Middle frontal gyrus (tissue), 1 donor: ENCODE measurements around the gene SPOCK2.
"Not testable (repeated sequence)": the region's sequence is repeated elsewhere in the genome, so short reads cannot be mapped to it uniquely, and the experiment has no call there.

Experiments used
- DNase-seq: peaks from one replicate; pipeline ENCODE4 v3.0.0-alpha.2; 2015; ENCODE audit warnings: low spot score; ENCODE audit errors: extremely low spot score

The SPOCK2 gene

GRCh38 chr10:72087969-72088888, at the start of gene SPOCK2:
Gene SPOCK2 (minus strand): TSS chr10:72088551. CDS start chr10:72088328, 223 bp downstream.
- DNase-seq: no peak

GRCh38 chr10:72137583-72137982, 49.2 kb upstream of the SPOCK2 start:
- no peak for DNase-seq

- not testable (repeated sequence) for DNase-seq
These were observed 47.9 kb upstream of the SPOCK2 start for GRCh38 chr10:72136225-72136624.

GRCh38 chr10:72134785-72135767, 46.7 kb upstream of the SPOCK2 start:
- DNase-seq: no peak

DNA sequence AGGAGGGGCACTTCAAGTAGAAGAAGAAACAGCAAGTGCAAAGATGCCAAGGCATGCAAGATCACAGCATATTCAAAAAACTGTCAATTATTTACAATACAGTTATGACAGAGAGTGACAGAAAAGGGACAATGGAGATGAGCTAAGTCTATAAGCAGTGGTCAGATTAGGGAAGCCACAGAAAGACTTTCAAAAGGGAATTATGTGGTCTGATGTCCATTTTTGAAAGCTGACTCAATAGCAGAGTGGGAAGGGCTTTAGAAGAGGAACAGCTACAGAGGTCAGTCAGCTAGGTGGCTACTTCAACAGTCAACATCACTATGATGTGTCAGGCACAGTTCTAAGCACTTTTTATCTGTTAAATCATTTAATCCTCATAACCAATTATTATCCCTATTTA, 45.2 kb upstream of the SPOCK2 start:
- DNase-seq: no peak

- no peak for DNase-seq
These were observed 44.5 kb upstream of the SPOCK2 start for GRCh38 chr10:72132854-72133253.

DNA sequence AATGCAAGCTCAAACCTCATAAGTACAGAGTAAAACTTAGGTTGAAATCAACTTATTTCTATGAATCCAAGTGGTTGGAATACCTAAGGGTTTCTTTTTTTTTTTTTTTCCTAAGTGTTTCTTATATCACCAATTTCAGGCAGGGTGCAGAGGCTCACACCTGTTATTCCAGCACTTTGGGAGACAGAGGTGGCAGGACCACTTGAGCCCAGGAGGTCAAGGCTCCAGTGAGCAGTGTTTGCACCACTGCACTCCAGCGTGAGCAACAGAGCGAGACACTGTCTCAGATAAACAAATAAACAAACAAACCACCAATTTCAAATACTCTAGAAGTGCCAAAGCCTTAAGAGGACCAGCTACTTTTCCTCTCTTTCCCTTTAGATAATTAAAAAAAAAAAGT, 39.2 kb upstream of the SPOCK2 start:
- DNase-seq: no peak

DNA sequence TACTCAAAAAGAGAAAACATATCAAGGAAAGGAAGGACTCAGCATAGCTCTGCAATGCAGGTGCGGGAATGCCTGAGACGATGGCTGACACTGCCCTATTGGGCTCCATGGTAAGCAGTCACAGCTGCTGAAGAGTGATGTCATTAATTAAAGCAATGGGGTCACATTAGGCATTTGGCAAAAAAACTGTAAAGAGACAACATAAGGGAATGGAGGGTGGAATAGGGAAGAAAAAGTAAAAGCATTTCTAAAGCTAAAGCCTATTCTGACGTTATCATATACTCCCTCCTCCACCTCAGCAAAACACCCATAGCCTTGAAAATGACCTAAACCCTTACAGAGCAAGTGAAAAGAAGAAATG, 38.5 kb upstream of the SPOCK2 start:
- DNase-seq: no peak

DNA sequence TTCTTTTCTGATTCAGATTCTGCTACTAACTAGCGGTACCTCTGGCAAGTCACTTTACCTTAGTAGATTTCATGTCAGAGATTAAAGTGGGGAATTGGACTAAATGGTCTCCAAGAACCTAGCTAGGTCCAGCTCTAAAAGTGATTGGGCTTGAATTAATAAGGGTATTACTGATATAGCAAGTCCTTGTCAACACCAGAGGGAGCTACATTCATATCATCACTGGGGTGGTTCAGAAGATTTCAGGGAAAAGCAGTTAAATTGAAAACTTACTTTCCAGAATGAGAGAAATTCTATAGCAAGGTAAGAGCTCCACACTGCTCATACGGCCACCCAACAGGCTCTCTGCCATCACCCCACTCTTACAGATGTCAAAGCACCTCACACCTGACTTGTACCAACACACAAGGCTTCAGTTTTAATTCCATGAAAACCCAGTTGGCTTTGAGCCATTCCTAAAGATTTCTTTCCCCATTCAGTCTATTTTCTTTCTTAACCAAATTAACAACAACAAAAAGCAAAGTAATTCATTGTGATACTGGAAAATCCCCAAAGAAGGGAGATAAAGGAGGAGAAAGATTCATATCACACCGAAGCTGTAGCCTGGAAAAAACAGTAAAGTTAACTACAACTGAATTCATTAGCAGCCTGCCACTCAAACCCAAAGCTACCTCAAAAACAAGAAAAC, 38.0 kb upstream of the SPOCK2 start:
- no peak for DNase-seq

DNA sequence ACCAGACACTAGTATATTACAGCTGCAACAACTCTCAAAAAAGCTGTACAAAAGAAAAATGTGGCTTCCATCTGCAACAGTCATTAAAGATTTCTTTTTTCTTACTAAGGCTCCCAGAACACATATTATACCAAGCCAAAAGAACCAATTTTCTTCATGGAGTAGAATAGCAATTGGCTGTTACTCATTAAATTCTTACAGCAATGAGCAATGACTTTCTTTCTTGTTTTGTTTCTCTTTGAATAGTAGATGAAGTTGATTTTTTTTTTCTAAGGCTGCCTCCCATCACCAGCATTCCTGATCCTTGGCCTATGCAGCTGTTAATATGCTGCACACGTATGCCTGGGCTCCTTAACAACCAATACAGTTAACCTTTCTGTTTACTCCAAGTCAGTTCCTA, 36.6 kb upstream of the SPOCK2 start:
- DNase-seq: no peak

- DNase-seq: no peak
These were observed 36.0 kb upstream of the SPOCK2 start for GRCh38 chr10:72124381-72124780.

- no peak for DNase-seq
These were observed 35.3 kb upstream of the SPOCK2 start for GRCh38 chr10:72123616-72124015.

- no peak for DNase-seq
These were observed 33.9 kb upstream of the SPOCK2 start for GRCh38 chr10:72122221-72122620.

DNA sequence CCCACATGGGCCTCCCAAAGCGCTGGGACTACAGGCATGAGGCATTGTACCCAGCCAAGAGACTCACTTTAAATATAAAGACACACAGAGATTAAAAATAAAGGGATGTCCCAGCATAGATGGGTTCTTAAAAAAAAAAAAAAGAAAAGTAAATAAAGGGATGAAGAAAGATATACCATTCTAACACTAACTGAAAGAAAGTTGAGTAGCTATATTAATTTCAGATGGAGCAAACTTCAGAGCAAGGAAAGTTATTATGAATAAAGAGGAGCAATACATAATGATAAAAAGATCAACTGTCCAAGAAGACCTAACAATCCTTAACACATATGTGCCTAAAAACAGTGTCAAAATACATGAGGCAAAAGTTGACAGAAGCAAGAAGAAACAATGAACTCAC, 33.0 kb upstream of the SPOCK2 start:
- DNase-seq: no peak

DNA sequence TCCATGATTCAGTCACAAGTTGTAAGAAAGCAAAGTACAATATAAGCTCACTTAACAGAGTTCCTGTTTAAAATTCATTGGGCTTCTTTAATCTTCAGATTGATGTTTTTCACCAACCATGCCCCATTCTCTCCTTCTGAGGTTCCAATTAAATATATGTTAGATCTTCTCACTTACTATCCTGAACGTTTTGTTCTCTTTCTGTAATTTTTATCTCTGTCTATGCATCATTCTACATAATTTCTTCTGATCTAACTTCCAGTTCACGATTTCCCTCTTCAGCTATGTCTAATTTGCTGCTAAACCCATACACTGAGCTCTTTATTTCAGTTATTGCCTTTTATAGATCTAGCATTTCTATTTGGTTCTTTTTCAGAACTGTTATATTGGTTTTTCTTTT, 28.0 kb upstream of the SPOCK2 start:
- no peak for DNase-seq

GRCh38 chr10:72114706-72115450, 26.5 kb upstream of the SPOCK2 start:
- DNase-seq: no peak

DNA sequence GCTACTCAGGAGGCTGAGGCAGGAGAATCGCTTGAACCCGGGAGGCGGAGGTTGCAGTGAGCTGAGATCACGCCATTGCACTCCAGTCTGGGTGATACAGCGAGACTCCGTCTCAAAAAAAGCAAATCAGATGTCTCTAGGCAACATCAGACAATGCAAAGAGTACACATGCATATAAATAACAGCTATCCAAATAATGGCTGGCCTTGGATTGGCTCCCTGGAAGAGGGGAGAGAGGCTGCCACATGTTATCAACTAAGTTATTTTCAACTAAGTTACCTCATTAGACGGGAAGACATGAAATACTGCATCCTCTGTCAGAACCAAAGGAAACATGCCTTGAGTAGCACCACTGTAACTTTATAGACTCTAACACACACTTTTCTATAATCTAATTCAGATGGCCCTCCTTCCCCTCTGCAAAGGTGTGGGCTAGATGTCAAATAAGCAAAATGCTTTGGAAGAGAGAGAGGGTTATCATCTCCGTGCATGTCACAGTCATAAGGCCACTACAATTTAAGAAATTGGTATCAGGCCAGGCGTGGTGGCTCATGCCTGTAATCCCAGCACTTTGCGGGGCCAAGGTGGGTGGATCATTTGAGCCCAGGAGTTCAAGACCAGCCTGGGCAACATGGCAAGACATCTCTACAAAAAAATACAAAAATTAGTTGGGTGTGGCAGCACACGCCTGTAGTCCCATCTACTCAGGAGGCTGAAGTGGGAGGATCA, 22.5 kb upstream of the SPOCK2 start:
- no peak for DNase-seq

DNA sequence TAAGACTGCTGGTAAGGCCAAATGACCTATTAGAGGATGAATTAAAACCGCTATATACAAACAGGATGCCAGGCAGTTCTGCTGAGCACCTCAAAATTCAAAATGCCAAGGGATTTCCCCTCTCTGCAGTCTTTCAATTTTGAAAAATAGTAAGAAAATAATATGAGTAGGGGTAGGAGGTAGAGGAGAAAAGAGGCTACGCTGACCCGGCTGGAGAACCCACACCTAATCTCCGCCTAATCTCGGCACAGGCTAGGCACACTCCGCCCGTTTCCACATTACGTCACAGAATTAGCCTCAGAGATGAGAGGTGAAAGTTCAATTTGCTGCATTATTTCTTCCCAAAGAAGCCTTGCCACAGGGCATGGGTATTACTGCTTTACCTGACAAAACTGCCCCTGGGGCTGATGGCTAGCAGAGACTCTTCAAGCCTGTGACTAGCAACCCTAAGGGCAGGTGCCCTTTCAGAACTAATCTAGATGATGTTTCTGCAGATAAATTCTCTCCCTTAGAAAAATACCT, 21.3 kb upstream of the SPOCK2 start:
- DNase-seq: no peak

DNA sequence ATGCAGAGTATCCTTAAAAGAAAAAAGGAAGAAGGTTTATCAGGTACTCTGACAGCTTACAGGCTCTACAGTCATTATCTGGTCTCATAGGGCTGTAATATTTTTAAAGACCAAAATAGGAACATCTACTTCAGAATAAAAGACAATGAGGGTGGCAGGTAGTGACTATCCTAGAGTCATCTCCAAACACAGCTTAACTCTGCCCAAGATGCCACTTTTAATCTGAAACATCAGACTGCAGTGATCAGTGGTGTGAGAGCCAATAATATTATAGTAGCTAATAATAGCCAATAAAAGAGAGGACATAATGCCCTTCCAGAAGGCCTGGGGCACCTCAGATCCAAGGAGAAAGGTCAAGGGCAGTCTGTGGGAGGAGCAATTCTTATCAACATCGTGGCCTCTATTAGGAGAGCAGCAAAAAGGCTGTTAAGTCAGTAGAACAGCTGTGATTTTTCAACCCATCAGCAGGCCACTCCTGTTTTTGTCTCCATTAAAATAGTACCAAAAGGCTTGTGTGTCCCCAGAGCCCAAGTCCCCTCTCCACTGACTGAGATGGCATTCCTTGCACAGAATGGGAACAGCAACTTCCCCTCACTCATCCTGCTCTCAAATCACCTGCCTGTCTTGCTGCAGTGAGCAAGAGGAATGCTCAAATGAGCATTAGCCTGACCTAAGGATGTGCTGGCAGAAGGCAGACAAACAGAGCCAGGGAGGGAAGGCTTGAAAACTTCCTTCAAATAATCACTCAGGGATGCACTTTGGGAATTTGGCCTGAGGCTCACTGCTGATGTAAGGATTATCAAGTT, 20.7 kb upstream of the SPOCK2 start:
- no peak for DNase-seq
